Epidermal melanocyte (primary cell): ENCODE results near the gene ITGA6.

ENCODE experiments used
- DNase-seq: peaks from one replicate; pipeline ENCODE4 v3.0.0; 2011; ENCODE audit warnings: low spot score; ENCODE audit not compliant: insufficient read length

ITGA6 gene

DNA sequence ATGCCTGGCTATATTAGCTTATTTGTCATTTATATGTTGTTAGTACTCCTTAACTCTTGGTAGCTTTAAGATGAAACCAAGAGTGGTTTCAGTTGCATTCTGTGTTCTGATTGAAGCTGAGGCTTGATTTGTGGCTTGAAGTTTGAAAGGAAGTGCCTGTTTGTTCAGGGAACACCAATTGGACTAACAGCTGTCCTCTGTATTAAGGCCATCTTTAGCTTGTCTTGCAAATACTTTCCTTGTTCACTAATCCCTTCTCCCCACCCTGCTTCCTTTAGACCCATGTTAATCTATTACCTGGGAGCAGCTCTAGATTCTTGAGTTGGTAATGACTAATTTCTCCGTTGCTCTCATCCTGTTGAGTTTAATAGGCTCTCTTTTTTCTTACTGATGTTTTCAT lies 13.4 kb downstream of the ITGA6 start:
- DNase-seq = no peak

DNA sequence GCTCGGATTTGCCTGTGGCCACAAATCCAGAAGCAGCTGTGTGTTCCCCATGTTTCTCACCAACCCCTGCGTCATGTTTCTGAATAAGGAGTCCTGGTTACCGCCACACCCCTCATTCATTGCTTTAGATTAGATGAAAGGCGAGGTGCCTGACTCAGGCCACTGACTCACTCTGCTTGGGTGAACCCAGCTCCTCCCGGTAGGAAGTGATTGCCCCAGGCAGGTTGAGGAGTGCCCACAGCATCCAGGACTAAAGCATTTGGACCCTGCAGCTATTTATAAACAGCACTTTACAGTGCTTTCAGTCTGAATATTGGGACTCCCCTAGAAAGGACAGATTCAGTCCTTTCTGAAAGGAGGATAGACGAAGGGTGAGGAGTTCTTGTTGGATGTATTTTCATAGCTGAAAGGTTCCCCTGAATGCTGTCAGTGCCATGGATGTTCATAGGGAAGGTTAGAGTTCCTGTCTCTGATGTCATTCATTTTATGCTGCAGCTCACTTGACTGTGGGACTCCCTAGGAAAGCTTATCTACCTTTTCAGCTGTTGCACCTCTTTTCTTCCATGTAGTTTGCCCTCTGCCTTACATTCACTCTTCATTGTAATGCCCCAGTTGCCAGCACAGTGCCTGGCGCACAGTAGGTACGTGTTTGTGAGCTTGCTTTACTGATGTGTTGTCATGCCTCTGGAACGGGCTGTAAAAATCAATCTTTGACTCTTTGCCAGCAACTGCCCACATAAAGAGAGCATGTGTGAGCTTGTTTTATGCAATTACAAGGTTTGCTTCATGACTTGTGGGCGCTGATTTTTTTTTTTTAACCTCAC lies 14.9 kb downstream of the ITGA6 start:
- DNase-seq = no peak

DNA sequence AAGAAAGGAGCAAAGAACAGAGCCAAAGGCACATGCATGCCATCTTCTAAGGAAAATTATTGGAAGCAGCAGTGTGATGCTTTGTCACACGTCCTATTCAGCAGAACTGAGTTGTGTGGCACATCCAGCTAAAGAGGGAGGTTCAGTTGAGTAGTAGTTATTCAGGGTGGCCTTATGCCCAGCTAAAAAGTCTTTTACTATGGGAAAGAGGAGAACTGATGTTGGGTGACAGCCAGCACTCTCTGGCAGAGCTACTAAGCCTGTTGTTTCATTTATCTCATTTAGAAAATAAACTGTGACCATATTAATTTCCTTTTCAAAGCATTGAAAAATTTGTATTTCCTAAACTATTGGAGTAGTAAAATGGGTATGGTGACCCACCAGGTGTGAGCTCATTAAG lies 18.5 kb downstream of the ITGA6 start:
- no peak for DNase-seq

DNA sequence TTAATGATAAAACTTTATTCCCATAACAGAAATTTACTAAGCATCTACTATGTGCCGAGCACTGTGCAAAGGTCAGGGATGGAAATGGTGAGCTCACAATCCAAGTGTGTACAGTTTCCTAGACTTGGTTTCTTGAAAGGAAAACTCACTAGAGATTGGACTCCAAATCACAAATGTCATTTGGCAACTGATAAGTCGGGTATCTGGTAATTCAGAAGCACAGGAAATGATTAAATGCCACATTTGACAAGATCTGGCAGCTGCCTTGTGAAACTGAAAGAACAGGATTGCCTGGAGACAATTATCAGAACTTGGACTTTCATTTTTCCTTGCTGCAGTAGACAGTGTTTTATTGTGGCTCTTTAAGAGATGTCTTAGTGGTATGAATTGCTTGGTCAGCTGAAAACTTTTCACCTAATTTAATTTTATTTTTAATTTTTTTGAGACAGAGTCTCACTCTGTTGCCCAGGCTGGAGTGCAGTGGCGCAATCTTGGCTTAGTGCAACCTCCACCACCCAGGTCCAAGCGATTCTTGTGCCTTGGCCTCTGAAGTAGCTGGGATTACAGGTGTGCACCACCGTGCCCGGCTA lies 19.2 kb downstream of the ITGA6 start:
- DNase-seq = peak; percentile 46

DNA sequence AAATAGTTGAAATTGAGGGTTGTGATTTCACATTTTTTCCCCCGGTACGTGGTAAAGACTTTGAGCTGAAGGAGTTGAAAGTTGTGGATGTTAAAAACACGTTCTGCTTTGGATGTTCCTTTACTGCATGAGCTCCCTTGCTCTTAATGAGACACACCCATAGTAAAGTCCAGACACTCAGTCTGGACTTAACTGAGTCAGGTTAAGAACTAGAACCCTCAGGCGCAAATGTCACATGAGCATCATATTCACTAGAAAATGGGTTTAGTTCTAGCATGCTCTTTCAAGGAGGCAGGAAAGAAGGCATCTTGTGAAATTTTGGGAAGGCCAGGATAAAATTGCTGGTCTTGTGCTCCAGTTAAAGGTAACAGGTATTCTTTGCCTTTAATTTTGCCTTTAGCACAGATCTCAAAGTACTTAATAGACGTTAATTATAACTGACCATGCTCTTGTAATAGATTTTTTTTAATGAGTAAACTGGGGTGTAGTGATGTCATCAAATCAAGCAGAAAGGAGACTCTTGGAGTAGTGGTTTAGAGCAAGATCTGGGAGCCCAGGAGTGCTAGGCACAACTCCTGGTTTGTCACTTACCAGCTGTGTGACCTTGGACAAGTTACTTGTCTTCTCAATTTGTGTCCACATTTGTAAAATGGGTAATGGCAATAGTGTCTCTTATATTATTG lies 20.6 kb downstream of the ITGA6 start:
- no peak for DNase-seq

DNA sequence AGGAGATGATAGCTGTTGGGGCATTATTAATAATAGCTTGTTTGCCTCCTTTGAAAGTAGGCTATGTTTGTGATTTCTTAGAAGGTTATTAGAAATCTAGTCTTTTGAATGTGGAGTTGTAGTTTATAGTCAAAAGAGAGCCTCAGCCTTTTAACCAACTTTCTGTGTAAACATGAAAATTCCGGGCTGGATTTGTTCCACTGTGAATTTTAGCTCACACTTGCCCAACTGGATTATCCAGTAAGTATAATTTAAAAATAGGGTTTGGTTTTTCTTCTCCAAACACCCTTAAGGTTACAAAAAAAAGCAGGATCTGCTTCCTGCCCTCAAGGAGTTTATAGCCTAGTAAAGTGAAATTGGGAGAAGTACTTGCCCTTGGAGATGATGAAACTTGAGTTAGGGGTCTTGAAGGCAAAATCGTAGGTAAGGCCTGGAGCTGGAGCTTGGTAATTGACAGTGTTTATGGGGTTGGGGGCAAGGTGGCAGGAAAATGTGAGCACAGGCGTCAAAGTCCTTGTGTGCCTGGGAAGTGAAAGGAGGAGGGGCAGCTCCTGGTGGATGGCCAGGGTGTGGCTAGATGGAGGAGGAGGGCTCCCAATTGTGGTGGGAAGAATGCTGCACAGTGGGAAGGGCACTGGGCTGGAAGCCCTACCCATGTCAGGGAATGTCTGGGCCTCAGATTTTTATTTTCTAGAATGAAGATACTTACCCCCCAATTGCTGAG lies 21.3 kb downstream of the ITGA6 start:
- DNase-seq = no peak

DNA sequence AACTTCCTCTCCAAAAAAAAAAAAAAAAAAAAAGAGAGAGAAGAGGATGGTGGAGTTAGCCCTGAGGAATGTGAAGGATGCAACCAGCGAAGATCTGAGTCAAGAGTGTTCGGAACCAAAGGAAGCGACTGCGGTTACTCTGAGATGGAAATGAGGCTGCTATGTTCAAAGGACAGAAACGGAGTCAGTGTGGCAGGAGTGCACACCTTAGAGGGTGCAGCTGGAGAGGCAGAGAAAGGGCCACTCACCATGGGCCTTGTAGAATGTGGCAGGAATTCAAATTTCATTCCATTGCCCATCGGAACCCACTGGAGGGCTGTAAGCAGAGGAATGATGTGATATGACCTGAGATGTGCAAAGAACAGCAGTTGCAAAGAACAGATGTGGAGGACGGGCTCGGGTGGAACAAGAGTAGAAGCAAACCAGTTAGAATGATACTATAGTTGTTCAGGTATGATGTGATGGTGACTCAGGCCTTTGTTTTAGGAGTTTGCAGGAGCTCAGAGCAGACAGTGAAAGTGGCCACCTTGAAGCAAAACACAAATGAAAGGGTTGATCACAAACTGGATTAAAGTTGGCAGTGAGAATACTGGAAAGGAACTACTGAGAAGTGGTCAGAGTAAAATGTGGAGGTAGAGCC lies 22.6 kb downstream of the ITGA6 start:
- DNase-seq = no peak

DNA sequence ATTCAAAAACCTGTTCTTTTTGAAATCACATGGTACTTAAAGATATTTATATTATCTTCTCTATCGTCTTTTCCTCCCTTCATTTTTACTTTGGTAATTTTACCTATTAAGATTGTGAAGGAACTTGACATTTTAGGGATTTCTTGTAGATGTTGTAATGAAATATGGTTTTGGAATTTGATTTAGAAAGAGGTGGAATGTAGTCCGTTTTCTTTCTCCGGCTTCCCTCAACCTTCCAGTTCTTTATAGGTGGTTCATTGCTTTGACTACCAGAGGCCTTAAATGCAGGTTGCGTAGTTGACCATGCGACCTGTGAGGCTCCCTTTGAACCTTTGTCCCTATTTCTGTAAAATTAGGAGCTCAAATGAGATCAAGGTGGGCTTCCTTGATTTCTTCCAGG lies 24.5 kb downstream of the ITGA6 start:
- DNase-seq = no peak

DNA sequence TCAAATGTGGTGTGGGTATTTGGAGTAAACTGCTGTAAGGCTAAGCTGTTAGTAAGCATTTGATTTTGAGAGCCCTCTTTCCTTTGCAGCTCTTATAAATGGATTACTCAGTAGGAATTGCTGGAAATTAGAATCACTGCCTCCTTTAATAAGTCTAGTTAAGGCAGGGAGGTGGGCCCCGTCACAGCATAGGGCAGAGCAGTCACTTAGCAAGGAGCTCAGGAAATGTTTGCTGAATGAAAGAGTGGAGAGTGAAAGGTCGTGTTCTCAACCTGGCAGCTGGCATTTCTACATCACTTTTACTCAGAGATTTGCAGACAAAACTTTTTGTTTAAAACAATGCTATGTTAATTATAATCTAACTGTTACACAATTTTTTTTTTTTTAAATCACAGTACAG lies 25.5 kb downstream of the ITGA6 start:
- no peak for DNase-seq

DNA sequence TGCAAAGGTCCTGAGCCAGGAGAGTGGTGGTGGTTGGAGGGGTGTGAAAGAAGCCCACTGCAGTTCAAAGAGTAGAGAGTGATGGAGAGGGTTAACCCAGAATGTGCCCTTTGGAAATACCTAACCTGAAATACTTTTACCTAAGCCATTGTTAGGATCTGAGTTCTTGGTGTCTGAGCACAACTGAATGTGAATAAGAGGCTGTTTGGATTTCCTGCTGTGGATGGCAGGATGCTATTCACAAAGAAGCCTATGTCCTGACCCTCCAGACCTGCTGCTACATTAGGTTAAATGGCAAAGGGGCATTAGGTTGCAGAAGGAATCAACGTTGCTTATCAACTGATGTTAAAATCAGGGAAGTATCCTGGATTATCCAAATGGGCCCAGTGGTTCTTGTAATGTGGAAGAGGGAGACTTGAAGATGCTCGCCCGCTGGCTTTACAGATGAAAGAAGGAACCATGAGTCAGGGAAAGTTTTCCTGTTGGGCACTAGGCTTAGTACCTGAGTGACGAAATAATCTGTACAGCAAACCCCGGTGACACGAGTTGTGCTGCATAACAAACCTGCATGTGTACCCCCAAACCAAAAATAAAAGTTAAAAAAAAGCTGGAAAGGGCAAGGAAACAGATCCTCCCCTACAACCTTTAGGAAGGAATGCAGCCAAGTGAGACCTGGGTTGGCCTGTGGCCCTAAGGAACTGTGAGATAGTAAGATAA lies 27.2 kb downstream of the ITGA6 start:
- no peak for DNase-seq

DNA sequence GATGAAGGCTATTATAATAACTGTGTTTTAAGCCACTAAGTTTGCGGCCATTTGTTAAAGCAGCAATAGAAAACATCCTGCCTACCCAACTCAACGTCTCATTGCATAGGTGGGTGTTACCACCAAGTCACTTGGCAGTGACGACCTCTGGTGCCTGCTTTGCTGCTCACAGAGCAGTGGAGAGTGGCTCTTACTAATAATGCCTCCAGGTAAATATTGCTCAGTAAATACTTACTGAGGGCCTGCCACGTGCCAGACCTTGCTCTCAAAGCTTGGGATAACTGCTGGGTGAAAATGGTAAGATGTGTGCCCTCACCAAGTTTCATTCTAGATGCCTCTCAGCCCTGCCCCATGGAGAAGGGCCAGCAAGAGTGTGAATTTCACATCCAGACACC lies 27.7 kb downstream of the ITGA6 start:
- DNase-seq = no peak

DNA sequence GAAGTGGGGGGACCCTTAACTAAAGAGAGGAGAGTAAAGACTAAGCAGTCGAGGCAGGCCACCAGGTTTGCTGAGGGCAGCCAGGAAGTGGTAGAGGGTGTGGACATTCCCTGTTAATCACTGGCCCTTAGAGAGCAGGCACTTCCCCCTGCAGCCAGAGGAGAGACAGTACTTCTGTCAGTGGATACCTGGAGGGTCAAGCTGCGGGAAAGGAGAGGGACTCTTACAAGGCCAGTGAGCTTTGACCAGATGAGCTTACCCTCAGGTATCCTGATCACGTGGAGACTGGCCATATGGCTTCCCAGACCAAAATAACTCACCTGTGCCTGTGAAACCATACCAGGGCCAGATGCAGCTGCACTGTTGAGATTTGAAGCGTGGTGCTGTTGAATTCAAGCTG lies 28.6 kb downstream of the ITGA6 start:
- no peak for DNase-seq

DNA sequence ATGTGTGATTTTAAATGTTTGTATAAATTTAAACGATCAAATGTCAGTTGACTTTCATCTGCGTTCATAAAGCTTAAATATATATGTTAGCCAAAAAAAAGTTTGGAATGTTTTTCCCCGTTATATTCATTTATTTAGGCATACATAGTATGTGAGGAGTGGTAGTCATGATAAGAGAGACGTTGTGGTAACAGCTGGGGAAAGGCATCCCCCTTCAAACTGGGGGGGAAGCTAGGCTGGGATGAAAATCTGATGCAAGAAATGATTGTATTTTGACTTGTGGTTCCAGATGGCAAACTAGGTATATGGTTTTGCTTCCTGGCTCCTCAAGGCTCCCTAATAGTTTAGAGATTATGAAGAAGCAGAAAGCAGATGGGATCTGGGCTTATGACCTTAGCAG lies 30.1 kb downstream of the ITGA6 start:
- DNase-seq = no peak

DNA sequence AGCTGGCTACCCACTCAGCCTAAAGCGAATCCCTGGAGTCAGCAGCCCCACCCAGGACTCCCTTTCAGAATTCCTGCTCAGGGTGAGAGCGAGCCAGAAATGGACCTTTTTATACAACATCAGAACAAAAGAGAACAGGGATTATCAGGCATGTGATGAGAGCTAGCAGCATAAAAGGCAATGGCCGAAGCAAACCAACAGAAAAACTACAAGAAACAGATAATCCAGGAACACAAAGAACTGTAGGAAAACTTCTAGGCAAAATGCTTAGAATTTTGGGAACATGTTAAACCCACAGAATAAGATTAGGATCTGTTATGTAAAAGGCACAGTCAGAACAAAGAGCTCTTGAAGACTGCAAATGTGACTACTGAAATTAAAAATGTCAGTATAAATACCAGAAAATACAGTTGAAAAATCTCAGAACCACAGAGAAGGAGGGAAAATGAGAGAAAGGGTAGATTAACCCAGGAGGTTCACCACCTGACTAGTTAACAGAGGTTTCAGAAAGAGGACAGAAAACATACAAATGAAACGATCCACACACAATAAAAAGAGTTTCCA lies 31.3 kb downstream of the ITGA6 start:
- DNase-seq = no peak

DNA sequence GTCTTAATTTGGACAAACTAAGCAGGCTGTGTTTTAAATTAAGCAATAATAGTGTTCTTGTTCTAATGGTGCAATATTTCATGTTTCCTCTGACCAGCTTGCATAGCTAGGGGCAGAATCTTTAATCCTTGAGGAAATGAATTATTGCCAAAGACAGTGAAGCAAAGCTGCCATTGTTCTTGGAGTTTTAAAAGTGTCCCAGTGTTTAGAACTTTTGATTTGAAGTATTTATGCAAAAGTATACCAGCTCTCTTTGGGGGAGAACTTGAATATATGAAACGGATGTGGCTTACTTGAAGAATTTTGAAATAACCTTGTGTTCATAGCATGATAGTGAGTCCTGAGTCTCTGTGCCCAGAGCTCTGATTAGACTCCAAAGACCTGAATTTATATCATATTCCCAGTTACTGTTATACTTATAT lies 33.4 kb downstream of the ITGA6 start:
- no peak for DNase-seq

DNA sequence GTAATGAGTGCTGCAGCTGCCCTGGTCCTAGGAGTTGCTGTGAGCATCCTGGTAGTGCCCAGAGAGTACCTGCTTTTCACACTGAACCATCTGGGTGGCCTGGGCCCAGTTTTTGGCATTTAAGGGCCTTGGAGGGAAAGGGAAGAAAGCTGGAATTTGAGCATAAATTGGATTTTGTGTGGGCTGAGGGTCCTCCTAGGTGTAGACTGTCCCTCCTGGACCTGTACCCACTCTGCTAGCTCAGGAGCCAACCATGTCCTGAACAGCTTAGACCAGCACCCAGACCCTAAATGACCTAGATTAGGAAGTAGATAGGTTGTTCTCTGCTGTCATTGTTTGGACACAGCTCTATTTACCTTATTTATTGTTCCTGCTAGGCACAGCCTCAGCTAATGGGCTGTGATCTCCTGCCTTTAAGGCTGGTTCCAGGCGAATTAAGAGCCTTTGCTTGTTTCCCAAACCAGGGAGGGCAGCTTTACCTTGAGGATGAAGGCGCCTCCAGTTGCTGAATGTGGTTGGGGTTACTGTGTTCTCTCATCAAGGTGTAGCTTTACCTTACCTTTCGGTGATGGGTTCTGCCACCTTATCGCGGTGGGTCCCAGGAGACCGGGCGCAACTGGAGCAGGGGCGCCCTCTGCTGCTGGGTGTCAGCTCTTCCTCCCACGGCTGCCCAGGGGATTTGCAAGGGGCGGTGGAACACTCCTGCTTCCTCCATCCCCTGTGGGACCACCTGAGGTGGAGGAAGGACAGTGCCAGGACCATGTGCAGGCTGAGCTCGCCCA lies 34.4 kb downstream of the ITGA6 start:
- no peak for DNase-seq

DNA sequence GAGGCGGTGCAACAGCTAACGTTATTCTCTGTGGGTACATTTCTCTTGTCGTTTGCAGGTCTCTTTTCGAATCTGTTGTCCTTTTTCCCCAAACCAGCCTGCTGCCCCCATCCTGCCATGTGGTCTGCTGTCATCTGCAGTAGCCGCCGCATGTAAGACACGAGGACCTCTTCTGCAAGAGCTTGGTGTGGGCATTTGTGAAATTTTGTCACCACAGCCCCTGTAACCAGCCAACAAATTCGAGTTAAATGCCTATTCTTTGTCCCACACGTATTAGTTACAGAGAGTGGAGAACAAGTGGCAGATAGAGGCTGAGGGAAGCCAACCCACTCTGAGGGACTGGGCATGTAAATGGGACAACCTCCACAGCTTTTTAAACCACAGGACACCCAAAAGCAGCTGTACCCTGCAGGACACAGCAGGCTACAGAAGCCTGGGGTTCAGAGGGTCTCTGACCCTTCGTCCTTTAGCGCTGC lies 35.0 kb downstream of the ITGA6 start:
- DNase-seq = no peak

DNA sequence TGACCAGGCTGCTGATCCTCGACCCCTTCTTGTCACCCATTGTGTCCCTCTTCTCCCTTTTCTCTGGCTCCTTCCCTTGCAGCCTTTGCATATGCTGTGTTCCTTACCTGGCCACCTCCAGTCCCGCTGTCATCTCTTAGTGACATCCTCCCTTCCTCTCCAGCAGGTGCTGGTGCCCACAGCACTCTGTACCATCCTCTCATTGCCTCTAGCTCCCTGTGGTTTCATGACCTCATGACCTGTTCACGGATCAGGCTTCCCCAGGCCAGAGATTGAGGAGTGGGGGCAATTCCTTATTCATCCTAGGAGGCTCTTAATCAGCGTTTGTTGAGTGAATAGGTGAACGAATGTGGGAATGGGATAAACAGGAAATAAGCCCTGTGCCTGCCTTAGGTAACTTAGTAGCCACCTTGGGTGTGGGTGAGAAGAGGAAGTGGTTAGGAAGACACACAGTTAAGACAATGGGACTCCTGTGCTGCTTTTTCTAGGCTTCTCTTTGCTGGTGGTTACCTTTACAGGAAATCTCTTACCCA lies 35.5 kb downstream of the ITGA6 start:
- no peak for DNase-seq

DNA sequence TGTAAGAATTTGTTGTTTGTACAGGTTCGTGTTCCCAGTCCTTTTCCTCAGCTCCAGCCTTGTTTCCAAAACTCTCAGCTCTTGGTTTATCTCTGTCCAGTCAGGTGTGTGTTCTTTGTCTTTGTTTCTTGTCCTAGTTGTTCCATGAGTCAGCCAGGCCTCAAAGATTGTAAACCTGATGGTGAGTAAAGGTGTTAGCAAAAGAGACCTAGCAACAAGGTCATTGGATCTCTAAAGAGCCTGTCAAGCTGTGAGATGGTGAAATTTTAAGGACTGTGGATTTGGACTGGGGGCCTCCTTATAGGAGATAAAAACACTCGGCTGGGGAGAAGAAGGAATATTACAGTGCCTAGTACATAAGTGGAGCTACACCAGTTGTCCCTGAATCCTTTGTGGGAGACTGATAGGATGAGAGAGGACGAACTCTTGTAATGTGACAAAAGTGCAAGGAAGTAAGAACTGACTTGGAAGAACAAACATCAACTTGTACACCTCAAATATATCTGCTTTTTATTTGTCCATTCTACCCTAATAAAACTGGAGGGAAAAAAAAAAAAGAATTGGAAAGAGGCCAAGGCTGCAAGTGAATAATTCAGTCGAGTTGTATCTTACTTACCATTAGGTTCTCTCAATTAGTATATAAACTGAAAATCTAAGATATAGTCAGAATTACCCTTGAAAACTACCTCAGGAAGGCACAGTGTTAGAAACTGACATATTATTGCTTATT lies 37.2 kb downstream of the ITGA6 start:
- no peak for DNase-seq
